Measurements from ENCODE around the gene CCDC61.

The CCDC61 gene

GRCh38 chr19:46042252-46042883, 47.1 kb downstream of the CCDC61 start:
- no peak for DNase-seq

- DNase-seq, result no peak
Measured at GRCh38 chr19:46043519-46043918, 48.3 kb downstream of the CCDC61 start.

GRCh38 chr19:46049597-46049996, 54.3 kb downstream of the CCDC61 start:
- no peak for DNase-seq

DNA sequence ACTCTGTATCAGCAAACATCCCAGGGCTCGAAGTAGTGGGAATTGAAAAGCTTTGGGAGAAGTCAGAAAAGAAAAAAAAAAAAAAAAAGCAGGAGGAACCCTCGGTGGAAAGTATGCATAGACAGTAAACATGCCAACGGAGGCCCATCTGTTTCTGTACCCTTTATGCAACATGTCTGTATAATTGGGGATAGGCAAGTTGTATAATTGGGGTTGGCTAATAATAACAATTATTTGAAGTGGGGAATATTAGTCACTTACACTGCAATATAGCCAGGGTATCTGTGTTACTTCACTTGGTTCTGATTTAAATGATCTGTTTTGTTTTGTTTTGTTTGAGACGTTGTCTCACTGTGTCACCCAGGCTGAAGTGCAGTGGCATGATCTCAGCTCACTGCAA, 57.6 kb downstream of the CCDC61 start:
- DNase-seq, result no peak

- no peak for DNase-seq
Measured at GRCh38 chr19:46056536-46056935, 61.3 kb downstream of the CCDC61 start.

DNA sequence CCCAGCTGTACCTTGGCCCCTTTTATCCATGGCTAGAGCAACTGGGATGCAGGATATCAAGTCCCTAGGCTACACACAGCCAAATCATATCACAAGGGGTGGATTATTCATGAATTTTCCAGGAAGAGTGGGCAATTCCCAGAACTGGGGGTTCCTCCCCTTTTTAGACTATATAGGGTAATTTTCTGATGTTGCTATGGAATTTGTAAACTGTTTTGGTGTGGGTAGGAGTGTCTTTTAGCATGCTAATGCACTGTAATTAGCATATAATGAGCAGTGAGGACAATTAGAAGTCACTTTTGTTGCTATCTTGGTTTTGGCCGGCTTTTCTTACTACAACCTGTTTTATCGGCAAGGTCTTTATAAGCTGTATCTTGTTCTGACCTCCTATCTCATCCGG, 63.5 kb downstream of the CCDC61 start:
- no peak for DNase-seq

DNA sequence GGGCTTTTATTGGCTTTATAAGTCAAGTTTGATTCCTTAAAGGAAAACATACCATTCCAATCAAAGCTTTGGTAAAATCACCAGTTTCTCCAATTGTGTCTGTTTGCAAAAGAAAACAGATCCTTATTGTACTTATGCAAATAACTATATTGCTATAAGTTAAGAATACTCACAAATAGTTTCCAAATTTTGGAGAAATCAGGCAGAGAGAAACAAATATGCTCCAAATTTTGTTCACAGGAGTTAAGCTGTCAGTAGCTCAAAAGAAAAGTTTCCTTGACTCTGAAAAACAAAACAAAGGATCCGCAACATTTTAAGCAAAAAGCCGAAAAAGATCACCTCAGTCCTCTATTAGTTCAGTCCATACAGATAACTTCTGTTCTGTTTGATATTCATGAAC, 64.7 kb downstream of the CCDC61 start:
- no peak for DNase-seq

DNA sequence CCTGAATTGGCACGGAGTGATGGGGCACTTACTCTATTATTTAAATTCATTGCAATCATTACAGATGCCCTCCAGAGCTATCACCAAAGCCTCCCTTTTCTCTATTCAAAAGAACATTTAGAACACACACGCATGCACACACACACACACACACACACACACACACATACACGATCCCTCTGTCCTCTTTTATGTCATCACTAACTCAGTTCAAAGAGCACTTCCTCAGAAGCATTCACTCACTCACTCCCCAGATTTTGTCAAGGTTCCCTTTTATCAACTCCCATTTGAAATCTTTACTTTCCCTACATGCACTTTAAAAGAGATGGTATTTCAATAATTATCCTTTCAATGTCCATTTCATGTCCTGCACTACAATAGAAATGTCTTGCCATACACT, 67.9 kb downstream of the CCDC61 start:
- no peak for DNase-seq

DNA sequence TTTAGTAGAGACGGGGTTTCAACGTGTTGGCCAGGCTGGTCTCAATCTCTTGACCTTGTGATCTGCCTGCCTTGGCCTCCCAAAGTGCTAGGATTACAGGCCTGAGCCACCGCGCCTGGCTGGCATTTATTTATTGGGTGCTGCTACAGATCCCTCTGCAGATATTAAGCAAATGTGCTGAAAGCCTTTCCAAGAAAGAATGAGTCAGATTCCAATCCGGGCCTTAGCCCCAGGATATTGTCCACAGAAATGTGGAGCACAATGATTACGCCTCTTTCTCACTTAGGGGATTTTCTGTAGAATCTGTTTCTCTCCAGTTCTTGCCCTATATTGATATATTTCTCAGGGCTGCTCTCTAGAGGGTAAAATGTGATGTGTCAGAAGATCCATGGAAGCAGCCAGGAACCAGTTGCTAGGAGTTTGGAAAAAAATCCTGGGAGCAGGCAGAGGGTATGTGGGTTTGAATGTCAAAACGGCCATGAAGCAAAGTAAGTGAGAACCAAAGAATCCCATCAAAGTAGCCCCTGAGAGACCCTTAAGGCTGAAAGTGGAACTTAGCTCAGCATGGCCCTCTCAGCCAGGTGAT, 70.3 kb downstream of the CCDC61 start:
- DNase-seq, result no peak

DNA sequence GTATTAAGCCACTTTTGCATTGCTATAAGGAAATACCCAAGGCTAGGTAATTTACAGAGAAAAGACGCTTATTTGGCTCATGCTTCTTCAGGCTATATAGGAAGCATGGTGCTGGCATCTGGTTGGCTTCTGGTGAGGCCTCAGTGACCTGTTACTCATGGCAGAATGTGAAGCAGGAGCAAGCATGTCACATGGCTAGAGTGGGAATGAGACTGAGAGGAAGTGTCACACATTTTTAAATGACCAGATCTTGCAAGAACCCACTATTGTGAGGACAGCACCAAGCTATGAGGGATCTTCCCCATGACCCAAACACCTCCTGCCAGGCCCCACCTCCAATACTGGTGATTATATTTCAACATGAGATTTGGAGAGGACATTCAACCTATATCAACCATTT, 71.2 kb downstream of the CCDC61 start:
- DNase-seq, result no peak

DNA sequence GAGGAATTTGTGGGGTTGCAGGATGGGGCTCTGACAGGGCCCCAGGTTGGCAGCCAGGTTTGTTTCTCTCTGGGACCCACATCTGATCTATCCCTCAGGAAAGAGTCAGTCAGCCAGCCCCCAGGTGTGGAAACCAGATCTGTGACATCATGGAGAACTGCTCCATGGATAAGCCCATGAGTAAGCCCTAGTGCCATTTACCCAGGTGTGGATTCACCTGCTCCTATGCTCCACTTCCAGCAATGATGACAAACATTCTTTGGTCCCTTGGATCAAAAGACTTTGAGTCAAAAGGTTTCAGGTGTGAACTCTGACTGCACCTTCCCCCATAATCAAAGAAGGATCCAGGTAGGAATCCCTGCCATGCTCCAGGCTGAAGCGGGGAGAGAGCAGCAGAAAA, 72.4 kb downstream of the CCDC61 start:
- no peak for DNase-seq

Data from activated CD4-positive, alpha-beta T cell treated with anti-CD3 and anti-CD28 coated beads for 1 hour (primary cell).